Measurements from ENCODE around the gene ATP11A.

DNA sequence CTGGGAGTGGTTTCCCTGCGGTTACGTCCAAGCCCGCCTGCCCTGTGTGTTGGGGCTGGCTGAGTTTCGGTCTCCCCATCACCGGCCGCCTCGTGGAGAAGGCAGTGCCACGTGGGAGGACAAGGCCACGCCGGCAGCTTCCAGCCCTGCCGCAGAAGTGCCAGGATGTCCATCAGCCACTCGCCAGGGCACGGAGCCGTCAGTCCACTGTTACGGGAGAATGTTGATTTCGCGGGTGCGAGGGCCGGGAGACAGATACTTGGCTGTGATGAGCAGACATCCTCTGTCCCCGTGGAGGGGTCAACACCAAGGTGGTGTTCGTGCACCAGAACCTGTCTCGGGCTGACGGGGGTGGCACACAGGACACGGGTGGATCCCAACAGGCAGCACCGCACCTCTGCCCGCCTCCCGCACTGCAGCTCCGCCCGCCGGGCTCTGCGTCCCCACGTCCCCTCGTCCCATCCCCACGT is 192.8 kb downstream of the ATP11A start:
- TF ChIP-seq ZFX (IDR thresholded peaks at IDR 0.05) (no peak), ZNF274 (IDR thresholded peaks at IDR 0.05; ENCODE audit: low read depth, low read length) (no peak)

Data from HCT116 (cell line).